HepG2 (cell line): ENCODE data around the gene C1orf74. TPM values are rescaled to one million over a fixed set of nuclear protein-coding genes. Genes with fewer than 3 reads are reported as not detected.

Experiments
- E2F1 ChIP-seq: sonication (generic); formaldehyde crosslinking; IDR thresholded peaks from 2 replicates; pipeline ENCODE4 v1.5.0; 2020; ENCODE audit warnings: missing genetic modification reagents
- EP300 ChIP-seq, 3 experiments: sonication (generic) in 1 of 3; formaldehyde crosslinking in 1 of 3; IDR thresholded peaks; 2 replicates each; pipeline versions ENCODE4 v1.5.1 to v1.6.1; 2011 to 2020; ENCODE audit warnings: low read depth in 2 of 3, low read length in 2 of 3, borderline replicate concordance in 1 of 3, improper control_type of control experiment in 1 of 3, mild to moderate bottlenecking in 1 of 3, missing genetic modification reagents in 1 of 3, moderate library complexity in 1 of 3
- FOSL2 ChIP-seq: sonication (generic); formaldehyde crosslinking; IDR thresholded peaks from 2 replicates; pipeline ENCODE4 v1.4.0; 2020; ENCODE audit warnings: missing genetic modification reagents
- FOXC1 ChIP-seq: sonication (generic); formaldehyde crosslinking; IDR thresholded peaks from 2 replicates; pipeline ENCODE4 v1.8.0; 2022; ENCODE audit warnings: mild to moderate bottlenecking, missing genetic modification reagents, borderline replicate concordance
- FOXJ3 ChIP-seq: sonication (generic); formaldehyde crosslinking; IDR thresholded peaks from 2 replicates; pipeline ENCODE4 v1.4.0; 2020; ENCODE audit warnings: missing genetic modification reagents, mild to moderate bottlenecking, borderline replicate concordance
- GATA4 ChIP-seq: sonication (generic); IDR thresholded peaks from 2 replicates; pipeline ENCODE4 v1.6.1; 2016; ENCODE audit warnings: antibody characterized with exemption, low read depth, borderline replicate concordance
- HOXA3 ChIP-seq: sonication (generic); formaldehyde crosslinking; IDR thresholded peaks from 2 replicates; pipeline ENCODE4 v1.5.0; 2020; ENCODE audit warnings: missing genetic modification reagents
- KAT7 ChIP-seq: IDR thresholded peaks from 2 replicates; pipeline ENCODE4 v1.6.1; 2018; ENCODE audit warnings: borderline replicate concordance, missing compliant biosample characterization
- RBM22 ChIP-seq: fragments of 200-400 bp; formaldehyde crosslinking; optimal IDR thresholded peaks from 2 replicates; pipeline ENCODE3; 2017; ENCODE audit warnings: mild to moderate bottlenecking, low read length, moderate library complexity
- SOX5 ChIP-seq: IDR thresholded peaks from 2 replicates; pipeline ENCODE4 v1.6.1; 2016; ENCODE audit warnings: borderline replicate concordance
- ZBTB8A ChIP-seq: sonication (generic); formaldehyde crosslinking; IDR thresholded peaks from 2 replicates; pipeline ENCODE4 v1.4.0; 2020; ENCODE audit warnings: mild to moderate bottlenecking, low read depth, missing genetic modification reagents, borderline replicate concordance
- ZNF101 ChIP-seq: sonication (generic); formaldehyde crosslinking; IDR thresholded peaks from 2 replicates; pipeline ENCODE4 v1.4.0; 2020; ENCODE audit warnings: mild to moderate bottlenecking, low read depth, missing genetic modification reagents, borderline replicate concordance
- ZNF251 ChIP-seq: sonication (generic); formaldehyde crosslinking; IDR thresholded peaks from 2 replicates; pipeline ENCODE4 v1.9.0; 2021; ENCODE audit warnings: mild to moderate bottlenecking, missing genetic modification reagents
- ZNF563 ChIP-seq: sonication (generic); formaldehyde crosslinking; IDR thresholded peaks from 2 replicates; pipeline ENCODE4 v1.8.0; 2022; ENCODE audit warnings: mild to moderate bottlenecking, moderate library complexity, missing genetic modification reagents
- ZNF580 ChIP-seq: IDR thresholded peaks from 2 replicates; pipeline ENCODE4 v1.6.1; 2016; ENCODE audit warnings: low read depth, borderline replicate concordance
- ZNF615 ChIP-seq: sonication (generic); formaldehyde crosslinking; IDR thresholded peaks from 2 replicates; pipeline ENCODE4 v1.5.0; 2020; ENCODE audit warnings: mild to moderate bottlenecking, missing genetic modification reagents, borderline replicate concordance
- ZNF720 ChIP-seq: sonication (generic); formaldehyde crosslinking; IDR thresholded peaks from 2 replicates; pipeline ENCODE4 v1.4.0; 2020; ENCODE audit warnings: missing genetic modification reagents
- ZNF761 ChIP-seq: sonication (generic); formaldehyde crosslinking; conservative IDR thresholded peaks from 2 replicates; pipeline ENCODE4 v1.4.0; 2020; ENCODE audit warnings: mild to moderate bottlenecking, missing genetic modification reagents
- polyA plus RNA-seq, 8 experiments: library from polyadenylated mRNA; depleted of rRNA in 3 of 8; stranded (reverse) in 7 of 8; unstranded in 1 of 8; fragments of >200 nt; fragmentation: Illumina TruSeq in 4 of 8; extraction: Trizol in 4 of 8; gene quantifications; 2 replicates each; pipeline versions ENCODE4 v1.2.1 to v1.2.3, GENCODE V29; 2011 to 2016; ENCODE audit warnings: low read depth in 4 of 8, missing spikeins in 1 of 8, mixed read lengths in 1 of 8; ENCODE audit not compliant: insufficient read depth in 1 of 8
- total RNA-seq, 5 experiments: library from RNA; depleted of rRNA; stranded (reverse); fragments of >200 nt; fragmentation: Illumina TruSeq; extraction: Trizol; gene quantifications; 2 replicates each; pipeline ENCODE4 v1.2.3, GENCODE V29; 2016; ENCODE audit warnings: low read depth in 1 of 5
- TF ChIP-seq, protein P1 (sequence below): sonication (generic); formaldehyde crosslinking; IDR thresholded peaks from 2 replicates; pipeline ENCODE4 v1.8.0; 2022; ENCODE audit warnings: missing genetic modification reagents, mild to moderate bottlenecking, moderate library complexity, borderline replicate concordance
- TF ChIP-seq, protein P2 (sequence below), 2 experiments: IDR thresholded peaks; 2 replicates each; pipeline ENCODE4 v1.6.1; 2011 to 2012; ENCODE audit warnings: low read length in 2 of 2, borderline replicate concordance in 1 of 2, low read depth in 1 of 2, mild to moderate bottlenecking in 1 of 2, moderate library complexity in 1 of 2

C1orf74 gene
- total and polyA plus RNA-seq, 2 of the 13 experiments (the other 11 are each of a cell fraction or from before 2014, with no cell fraction given), result 0.33 to 0.71 TPM

DNA sequence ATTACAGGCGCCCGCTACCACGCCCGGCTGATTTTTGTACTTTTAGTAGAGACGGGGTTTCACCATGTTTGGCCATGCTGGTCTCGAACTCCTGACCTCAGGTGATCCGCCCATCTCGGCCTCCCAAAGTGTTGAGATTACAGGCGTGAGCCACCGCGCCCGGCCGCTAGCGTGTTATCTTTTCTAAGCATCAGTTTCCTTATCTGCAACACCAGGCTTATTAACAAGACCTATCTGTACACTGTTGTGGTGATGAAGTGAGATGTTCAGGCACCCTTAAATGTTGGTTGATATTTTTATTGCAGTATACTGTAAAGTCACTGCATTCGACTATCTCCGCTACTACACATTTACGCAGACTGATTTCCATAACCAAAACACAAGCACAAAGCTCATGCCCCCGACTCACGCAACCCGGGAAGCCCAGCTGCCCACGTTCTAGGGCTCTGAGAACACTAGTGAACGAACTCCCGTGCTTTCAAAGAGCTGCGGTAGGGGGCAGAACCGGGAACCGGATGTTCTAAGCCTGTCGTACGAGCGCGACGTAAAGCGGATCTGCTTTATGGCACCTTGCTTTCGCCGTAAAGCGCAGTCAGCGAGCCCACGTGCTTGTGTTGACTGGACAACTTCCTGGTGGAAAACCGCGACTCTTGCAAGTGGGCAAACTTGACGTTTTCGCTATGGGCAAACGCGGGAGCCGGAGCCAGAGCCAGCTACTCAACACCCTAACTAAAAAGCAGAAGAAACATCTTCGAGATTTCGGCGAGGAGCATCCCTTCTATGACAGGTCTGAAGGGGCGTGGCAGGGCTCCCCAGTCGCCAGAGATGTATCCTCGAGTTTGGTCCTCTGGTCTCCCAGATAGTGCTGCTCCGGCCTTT lies 43.3 kb upstream of the C1orf74 start, which contains the start of gene UTP25 (continued):
- TF ChIP-seq, protein P1, sequence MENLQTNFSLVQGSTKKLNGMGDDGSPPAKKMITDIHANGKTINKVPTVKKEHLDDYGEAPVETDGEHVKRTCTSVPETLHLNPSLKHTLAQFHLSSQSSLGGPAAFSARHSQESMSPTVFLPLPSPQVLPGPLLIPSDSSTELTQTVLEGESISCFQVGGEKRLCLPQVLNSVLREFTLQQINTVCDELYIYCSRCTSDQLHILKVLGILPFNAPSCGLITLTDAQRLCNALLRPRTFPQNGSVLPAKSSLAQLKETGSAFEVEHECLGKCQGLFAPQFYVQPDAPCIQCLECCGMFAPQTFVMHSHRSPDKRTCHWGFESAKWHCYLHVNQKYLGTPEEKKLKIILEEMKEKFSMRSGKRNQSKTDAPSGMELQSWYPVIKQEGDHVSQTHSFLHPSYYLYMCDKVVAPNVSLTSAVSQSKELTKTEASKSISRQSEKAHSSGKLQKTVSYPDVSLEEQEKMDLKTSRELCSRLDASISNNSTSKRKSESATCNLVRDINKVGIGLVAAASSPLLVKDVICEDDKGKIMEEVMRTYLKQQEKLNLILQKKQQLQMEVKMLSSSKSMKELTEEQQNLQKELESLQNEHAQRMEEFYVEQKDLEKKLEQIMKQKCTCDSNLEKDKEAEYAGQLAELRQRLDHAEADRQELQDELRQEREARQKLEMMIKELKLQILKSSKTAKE (CRISPR knock-in tag), result no peak
- peak; percentile 82; the same call in 1 of the 2 replicates for TF ChIP-seq KAT7 (CRISPR knock-in tag)
- TF ChIP-seq, protein P2, sequence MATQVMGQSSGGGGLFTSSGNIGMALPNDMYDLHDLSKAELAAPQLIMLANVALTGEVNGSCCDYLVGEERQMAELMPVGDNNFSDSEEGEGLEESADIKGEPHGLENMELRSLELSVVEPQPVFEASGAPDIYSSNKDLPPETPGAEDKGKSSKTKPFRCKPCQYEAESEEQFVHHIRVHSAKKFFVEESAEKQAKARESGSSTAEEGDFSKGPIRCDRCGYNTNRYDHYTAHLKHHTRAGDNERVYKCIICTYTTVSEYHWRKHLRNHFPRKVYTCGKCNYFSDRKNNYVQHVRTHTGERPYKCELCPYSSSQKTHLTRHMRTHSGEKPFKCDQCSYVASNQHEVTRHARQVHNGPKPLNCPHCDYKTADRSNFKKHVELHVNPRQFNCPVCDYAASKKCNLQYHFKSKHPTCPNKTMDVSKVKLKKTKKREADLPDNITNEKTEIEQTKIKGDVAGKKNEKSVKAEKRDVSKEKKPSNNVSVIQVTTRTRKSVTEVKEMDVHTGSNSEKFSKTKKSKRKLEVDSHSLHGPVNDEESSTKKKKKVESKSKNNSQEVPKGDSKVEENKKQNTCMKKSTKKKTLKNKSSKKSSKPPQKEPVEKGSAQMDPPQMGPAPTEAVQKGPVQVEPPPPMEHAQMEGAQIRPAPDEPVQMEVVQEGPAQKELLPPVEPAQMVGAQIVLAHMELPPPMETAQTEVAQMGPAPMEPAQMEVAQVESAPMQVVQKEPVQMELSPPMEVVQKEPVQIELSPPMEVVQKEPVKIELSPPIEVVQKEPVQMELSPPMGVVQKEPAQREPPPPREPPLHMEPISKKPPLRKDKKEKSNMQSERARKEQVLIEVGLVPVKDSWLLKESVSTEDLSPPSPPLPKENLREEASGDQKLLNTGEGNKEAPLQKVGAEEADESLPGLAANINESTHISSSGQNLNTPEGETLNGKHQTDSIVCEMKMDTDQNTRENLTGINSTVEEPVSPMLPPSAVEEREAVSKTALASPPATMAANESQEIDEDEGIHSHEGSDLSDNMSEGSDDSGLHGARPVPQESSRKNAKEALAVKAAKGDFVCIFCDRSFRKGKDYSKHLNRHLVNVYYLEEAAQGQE (IDR thresholded peaks at IDR 0.05; ENCODE audit: borderline replicate concordance in 1 of 2, low read depth in 1 of 2, low read length in 2 of 2), result 0 out of 4 replicates have a peak, but pooled peaks of 1 of the 2 experiments have one; percentile 34
- no peak for TF ChIP-seq FOXC1
- TF ChIP-seq FOSL2, result peak; percentile 44; the same call in 1 of the 2 replicates
- no peak for TF ChIP-seq RBM22
- TF ChIP-seq ZNF720 (CRISPR knock-in tag), result no peak
- TF ChIP-seq GATA4, result no peak; the same call in 1 of the 2 replicates
- TF ChIP-seq SOX5 (CRISPR knock-in tag), result no peak; the same call in 1 of the 2 replicates
- TF ChIP-seq HOXA3, result peak; percentile 59; the same call in 1 of the 2 replicates
- 0 out of 2 replicates have a peak, but pooled peaks have one; percentile 16 for TF ChIP-seq ZNF563 (CRISPR knock-in tag)
- no peak for TF ChIP-seq ZNF251 (CRISPR knock-in tag)
- no peak for TF ChIP-seq ZBTB8A (CRISPR knock-in tag)
- TF ChIP-seq ZNF615 (CRISPR knock-in tag), result no peak
- TF ChIP-seq E2F1 (CRISPR knock-in tag), result no peak
- peak; percentile 86; the same call in 1 of the 2 replicates for TF ChIP-seq ZNF580 (CRISPR knock-in tag)
- no peak for TF ChIP-seq FOXJ3 (CRISPR knock-in tag)
- no peak for TF ChIP-seq ZNF761 (CRISPR knock-in tag)
- no peak; a peak in 1 of 4 replicates for TF ChIP-seq EP300 (IDR thresholded peaks at IDR 0.05; ENCODE audit: low read depth in 2 of 2, low read length in 2 of 2)
- no peak for TF ChIP-seq EP300 (CRISPR knock-in tag; IDR thresholded peaks at IDR 0.05; ENCODE audit: borderline replicate concordance)
- TF ChIP-seq ZNF101 (CRISPR knock-in tag), result 0 out of 2 replicates have a peak, but pooled peaks have one; percentile 45
